ENCODE data around the gene TENT5C.

Gene TENT5C

GRCh38 chr1:117646956-117647355 is 41.1 kb downstream of the TENT5C start:
- DNase-seq (ENCODE audit: low spot score), result no peak
- no peak overlapping the region for H3K27ac ChIP-seq
- TF ChIP-seq, protein P1, sequence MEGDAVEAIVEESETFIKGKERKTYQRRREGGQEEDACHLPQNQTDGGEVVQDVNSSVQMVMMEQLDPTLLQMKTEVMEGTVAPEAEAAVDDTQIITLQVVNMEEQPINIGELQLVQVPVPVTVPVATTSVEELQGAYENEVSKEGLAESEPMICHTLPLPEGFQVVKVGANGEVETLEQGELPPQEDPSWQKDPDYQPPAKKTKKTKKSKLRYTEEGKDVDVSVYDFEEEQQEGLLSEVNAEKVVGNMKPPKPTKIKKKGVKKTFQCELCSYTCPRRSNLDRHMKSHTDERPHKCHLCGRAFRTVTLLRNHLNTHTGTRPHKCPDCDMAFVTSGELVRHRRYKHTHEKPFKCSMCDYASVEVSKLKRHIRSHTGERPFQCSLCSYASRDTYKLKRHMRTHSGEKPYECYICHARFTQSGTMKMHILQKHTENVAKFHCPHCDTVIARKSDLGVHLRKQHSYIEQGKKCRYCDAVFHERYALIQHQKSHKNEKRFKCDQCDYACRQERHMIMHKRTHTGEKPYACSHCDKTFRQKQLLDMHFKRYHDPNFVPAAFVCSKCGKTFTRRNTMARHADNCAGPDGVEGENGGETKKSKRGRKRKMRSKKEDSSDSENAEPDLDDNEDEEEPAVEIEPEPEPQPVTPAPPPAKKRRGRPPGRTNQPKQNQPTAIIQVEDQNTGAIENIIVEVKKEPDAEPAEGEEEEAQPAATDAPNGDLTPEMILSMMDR (IDR thresholded peaks at IDR 0.05), result no peak
- H3K4me3 ChIP-seq, result no peak overlapping the region

- DNase-seq (ENCODE audit: low spot score), result no peak
- TF ChIP-seq, protein P1 (IDR thresholded peaks at IDR 0.05), result no peak
- Histone ChIP-seq H3K4me3 (no peak overlapping the region), H3K27ac (no peak overlapping the region)
These were observed 42.2 kb downstream of the TENT5C start for GRCh38 chr1:117648015-117648414.

- Histone ChIP-seq H3K27ac (no peak overlapping the region), H3K4me3 (no peak overlapping the region)
- TF ChIP-seq, protein P1 (IDR thresholded peaks at IDR 0.05), result no peak
- DNase-seq (ENCODE audit: low spot score), result no peak
These were observed 45.2 kb downstream of the TENT5C start for GRCh38 chr1:117650840-117651568.

DNA sequence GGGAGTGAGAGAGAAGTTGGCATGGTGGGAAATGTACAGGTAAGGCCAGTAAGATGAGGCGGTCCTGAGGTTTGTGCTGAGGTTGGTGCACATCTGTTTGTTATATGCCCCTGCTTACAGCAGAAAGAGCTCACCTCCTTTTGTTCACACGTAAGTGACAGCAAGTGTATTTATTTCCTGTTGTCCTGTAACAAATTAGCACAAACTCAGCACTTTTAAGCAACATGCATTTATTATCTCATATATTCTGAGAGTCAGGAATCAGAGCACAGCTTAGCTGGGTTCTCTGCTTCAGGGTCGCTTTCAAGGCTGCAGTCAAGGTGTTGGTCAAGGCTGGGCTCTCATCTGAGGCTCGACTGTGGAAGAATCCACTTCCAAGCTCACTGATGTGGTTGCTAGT is 45.8 kb downstream of the TENT5C start:
- Histone ChIP-seq H3K4me3 (no peak overlapping the region), H3K27ac (no peak overlapping the region)
- TF ChIP-seq, protein P1 (IDR thresholded peaks at IDR 0.05), result no peak
- DNase-seq (ENCODE audit: low spot score), result no peak

- TF ChIP-seq, protein P1 (IDR thresholded peaks at IDR 0.05), result no peak
- H3K27ac ChIP-seq, result no peak overlapping the region
- DNase-seq (ENCODE audit: low spot score), result no peak
- no peak overlapping the region for H3K4me3 ChIP-seq
These were observed 46.6 kb downstream of the TENT5C start for GRCh38 chr1:117652421-117652820.

- TF ChIP-seq, protein P1 (IDR thresholded peaks at IDR 0.05), result no peak
- H3K4me3 ChIP-seq, result no peak overlapping the region
- DNase-seq (ENCODE audit: low spot score), result no peak
- H3K27ac ChIP-seq, result no peak overlapping the region
These were observed 47.3 kb downstream of the TENT5C start for GRCh38 chr1:117653195-117653594.

Measured in coronary artery (tissue), 2 donors.